ENCODE measurements around the gene AGT.

AGT gene

DNA sequence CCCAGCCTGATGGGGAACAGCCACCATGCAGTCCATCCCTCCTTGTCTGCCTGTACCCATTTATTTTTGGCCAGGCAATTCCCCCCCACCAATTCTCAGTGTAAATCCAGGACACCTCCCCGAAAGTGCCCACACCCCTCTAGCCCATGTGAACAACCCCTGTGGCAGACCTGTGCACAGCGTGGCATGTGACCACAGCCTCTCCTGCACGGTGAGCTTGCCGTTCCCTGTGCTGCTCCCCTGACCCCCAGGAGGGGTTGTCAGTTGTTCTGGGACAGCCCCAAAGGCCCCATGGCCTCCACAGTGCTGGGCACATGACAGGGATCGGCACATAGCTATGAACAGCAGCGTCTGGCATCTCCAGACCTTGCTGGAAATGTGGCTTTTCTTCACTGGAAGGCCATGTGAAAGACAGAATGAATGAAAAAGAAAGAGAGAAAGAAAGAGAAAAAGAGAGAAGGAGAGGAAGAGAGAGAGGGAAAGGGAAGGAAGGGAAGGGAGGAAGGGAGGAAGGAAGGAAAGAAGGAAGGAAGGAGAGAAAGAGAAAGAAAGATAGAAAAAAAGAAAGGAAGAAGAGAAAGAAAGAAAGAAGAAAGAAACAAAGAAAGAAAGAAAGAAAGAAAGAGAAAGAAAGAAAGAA, 37.2 kb upstream of the AGT start:
- no peak overlapping the region for H3K4me3 ChIP-seq (ENCODE audit: insufficient read depth, low read length, poor library complexity, severe bottlenecking)
- no peaks in the 10 kb centered on the region for H3K9me3 ChIP-seq (ENCODE audit: insufficient read depth, low read length)
- no peak overlapping the region for H3K9ac ChIP-seq (ENCODE audit: low read length)
- H4K20me1 ChIP-seq (ENCODE audit: low read depth, low read length): no peaks in the 10 kb centered on the region
- TF ChIP-seq, protein P1, sequence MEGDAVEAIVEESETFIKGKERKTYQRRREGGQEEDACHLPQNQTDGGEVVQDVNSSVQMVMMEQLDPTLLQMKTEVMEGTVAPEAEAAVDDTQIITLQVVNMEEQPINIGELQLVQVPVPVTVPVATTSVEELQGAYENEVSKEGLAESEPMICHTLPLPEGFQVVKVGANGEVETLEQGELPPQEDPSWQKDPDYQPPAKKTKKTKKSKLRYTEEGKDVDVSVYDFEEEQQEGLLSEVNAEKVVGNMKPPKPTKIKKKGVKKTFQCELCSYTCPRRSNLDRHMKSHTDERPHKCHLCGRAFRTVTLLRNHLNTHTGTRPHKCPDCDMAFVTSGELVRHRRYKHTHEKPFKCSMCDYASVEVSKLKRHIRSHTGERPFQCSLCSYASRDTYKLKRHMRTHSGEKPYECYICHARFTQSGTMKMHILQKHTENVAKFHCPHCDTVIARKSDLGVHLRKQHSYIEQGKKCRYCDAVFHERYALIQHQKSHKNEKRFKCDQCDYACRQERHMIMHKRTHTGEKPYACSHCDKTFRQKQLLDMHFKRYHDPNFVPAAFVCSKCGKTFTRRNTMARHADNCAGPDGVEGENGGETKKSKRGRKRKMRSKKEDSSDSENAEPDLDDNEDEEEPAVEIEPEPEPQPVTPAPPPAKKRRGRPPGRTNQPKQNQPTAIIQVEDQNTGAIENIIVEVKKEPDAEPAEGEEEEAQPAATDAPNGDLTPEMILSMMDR (IDR thresholded peaks at IDR 0.05; ENCODE audit: insufficient read depth, low read length, poor library complexity, severe bottlenecking): no peak
- no peak for TF ChIP-seq EZH2phosphoT487 (conservative IDR thresholded peaks at IDR 0.05; ENCODE audit: low read length)
- no peak overlapping the region for H3K27ac ChIP-seq (ENCODE audit: low read depth, low read length)
- no peak overlapping the region for H3K4me2 ChIP-seq (ENCODE audit: low read depth, low read length, poor library complexity, severe bottlenecking)
- no peaks in the 10 kb centered on the region for H3F3A ChIP-seq (ENCODE audit: insufficient read depth)
- H3K9me2 ChIP-seq (replicated peaks; ENCODE audit: insufficient read depth, low read length): no peaks in the 10 kb centered on the region
- H2AFZ ChIP-seq (ENCODE audit: low read depth, low read length, severe bottlenecking): no peak overlapping the region
- H3K36me3 ChIP-seq (ENCODE audit: low read length): no peaks in the 10 kb centered on the region
- H3K79me2 ChIP-seq (ENCODE audit: insufficient read depth, low read length): no peaks in the 10 kb centered on the region
- H3K27me3 ChIP-seq (ENCODE audit: low read length): no peaks in the 10 kb centered on the region

- no peak overlapping the region for H2AFZ ChIP-seq (ENCODE audit: low read depth, low read length, severe bottlenecking)
- TF ChIP-seq EZH2phosphoT487 (conservative IDR thresholded peaks at IDR 0.05; ENCODE audit: low read length): no peak
- TF ChIP-seq, protein P1 (IDR thresholded peaks at IDR 0.05; ENCODE audit: insufficient read depth, low read length, poor library complexity, severe bottlenecking): no peak
- H3K4me3 ChIP-seq (ENCODE audit: insufficient read depth, low read length, poor library complexity, severe bottlenecking): no peak overlapping the region
- H3F3A ChIP-seq (ENCODE audit: insufficient read depth): no peaks in the 10 kb centered on the region
- no peak overlapping the region for H3K9ac ChIP-seq (ENCODE audit: low read length)
- no peaks in the 10 kb centered on the region for H4K20me1 ChIP-seq (ENCODE audit: low read depth, low read length)
- H3K4me2 ChIP-seq (ENCODE audit: low read depth, low read length, poor library complexity, severe bottlenecking): no peak overlapping the region
- H3K9me2 ChIP-seq (replicated peaks; ENCODE audit: insufficient read depth, low read length): no peaks in the 10 kb centered on the region
- H3K79me2 ChIP-seq (ENCODE audit: insufficient read depth, low read length): no peaks in the 10 kb centered on the region
- no peaks in the 10 kb centered on the region for H3K27me3 ChIP-seq (ENCODE audit: low read length)
- H3K36me3 ChIP-seq (ENCODE audit: low read length): no peaks in the 10 kb centered on the region
- no peaks in the 10 kb centered on the region for H3K9me3 ChIP-seq (ENCODE audit: insufficient read depth, low read length)
- no peak overlapping the region for H3K27ac ChIP-seq (ENCODE audit: low read depth, low read length)
Observed at GRCh38 chr1:230750576-230750975, 36.7 kb upstream of the AGT start.

DNA sequence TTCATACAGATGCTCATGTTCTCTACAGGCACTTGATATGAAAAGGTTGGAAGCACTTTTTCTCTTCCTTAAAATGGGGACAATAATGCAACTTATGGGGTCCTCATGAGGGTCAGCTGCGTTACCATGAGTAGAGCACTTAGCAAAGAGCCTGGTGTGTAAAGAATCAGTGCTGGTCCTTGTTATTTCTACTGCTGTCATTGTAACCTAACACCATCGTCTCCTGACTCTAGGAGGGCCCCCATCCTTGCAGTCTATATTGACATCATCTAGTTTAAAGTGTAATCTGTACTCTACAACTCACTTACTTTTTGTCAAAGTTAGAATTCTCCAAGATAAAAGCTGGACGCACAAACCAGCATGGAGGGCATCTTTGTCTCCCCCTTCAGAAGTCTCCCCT, 35.7 kb upstream of the AGT start:
- H3K27me3 ChIP-seq (ENCODE audit: low read length): no peaks in the 10 kb centered on the region

More for the DNA sequence above, 35.7 kb upstream of the AGT start:
- H3K27ac ChIP-seq (ENCODE audit: low read depth, low read length): no peak overlapping the region
- H3K36me3 ChIP-seq (ENCODE audit: low read length): no peaks in the 10 kb centered on the region
- no peak overlapping the region for H2AFZ ChIP-seq (ENCODE audit: low read depth, low read length, severe bottlenecking)
- H3K9me3 ChIP-seq (ENCODE audit: insufficient read depth, low read length): no peaks in the 10 kb centered on the region
- H4K20me1 ChIP-seq (ENCODE audit: low read depth, low read length): no peaks in the 10 kb centered on the region
- H3K4me3 ChIP-seq (ENCODE audit: insufficient read depth, low read length, poor library complexity, severe bottlenecking): no peak overlapping the region
- TF ChIP-seq, protein P1 (IDR thresholded peaks at IDR 0.05; ENCODE audit: insufficient read depth, low read length, poor library complexity, severe bottlenecking): no peak
- no peak for TF ChIP-seq EZH2phosphoT487 (conservative IDR thresholded peaks at IDR 0.05; ENCODE audit: low read length)
- H3K9ac ChIP-seq (ENCODE audit: low read length): no peak overlapping the region
- H3K79me2 ChIP-seq (ENCODE audit: insufficient read depth, low read length): no peaks in the 10 kb centered on the region
- H3K4me2 ChIP-seq (ENCODE audit: low read depth, low read length, poor library complexity, severe bottlenecking): no peak overlapping the region
- no peaks in the 10 kb centered on the region for H3K9me2 ChIP-seq (replicated peaks; ENCODE audit: insufficient read depth, low read length)
- H3F3A ChIP-seq (ENCODE audit: insufficient read depth): no peaks in the 10 kb centered on the region

Measured in SU-DHL-6 (cell line).